T-helper 1 cell treated with Interleukin-12 subunit alpha and Interleukin-12 subunit beta and Interleukin-4 antibody, amounts not matched to agents 30 ng/mL and 1 ng/mL, for 36 hours (primary cell): Measurements from ENCODE around the gene FN3K. TPM values are rescaled to one million over a fixed set of nuclear protein-coding genes. Genes with fewer than 3 reads are reported as not detected.

Experiments
- intact Hi-C: fragments of 100-400 bp; cut with micrococcal nuclease; formaldehyde crosslinking; loops from one replicate; pipeline ENCODE4 v1.15.1; 2024
- total RNA-seq: library from RNA; stranded (reverse); gene quantifications from 2 replicates; pipeline ENCODE4 v1.2.3, GENCODE V29; 2022

Gene FN3K
- 4.1 and 4.7 TPM in 2 replicates for total RNA-seq

DNA sequence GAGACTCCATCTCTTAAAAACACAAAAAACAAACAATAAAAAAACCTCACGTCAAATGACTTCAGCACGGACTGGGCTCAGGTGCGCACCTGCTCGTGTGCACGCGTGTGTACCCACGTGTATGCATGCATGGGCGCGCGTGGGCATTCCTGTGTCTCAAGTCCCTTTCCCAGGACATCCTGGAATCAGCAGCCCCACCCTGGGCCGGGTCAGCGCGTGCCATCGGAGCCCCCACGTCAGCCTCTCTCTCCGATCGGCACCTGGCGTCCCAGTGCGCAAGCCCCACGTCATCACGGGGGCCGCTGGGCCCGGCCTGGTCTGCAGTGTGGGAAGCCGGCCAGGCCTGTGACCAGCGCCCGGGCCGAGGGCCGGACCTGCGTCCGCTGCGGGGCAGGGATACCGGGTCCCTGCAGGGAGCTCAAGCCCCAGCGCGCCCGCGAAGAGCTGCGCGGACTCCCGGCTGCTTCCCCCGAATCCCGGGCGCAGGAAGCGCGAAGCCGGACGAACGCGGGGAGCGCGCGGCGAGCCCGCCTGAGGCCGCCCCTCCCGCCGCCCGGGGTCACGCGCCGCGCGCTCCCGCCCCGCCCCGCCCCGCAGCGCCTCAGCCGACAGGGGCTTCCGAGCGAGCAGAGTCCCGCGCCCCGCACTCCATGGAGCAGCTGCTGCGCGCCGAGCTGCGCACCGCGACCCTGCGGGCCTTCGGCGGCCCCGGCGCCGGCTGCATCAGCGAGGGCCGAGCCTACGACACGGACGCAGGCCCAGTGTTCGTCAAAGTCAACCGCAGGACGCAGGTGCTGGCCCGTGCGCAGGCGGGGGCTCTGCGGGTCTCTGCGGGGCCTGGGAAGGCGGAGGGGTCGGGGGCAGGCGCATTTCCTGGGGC lies at the start of gene FN3K:
Gene FN3K, plus strand, starts transcription at position 629 of the 880 bp plus-strand sequence. Its CDS starts 22 bp downstream, at position 651.
- intact Hi-C loops, result loop anchor here (1.0 kb wide), 2 partner anchors 16 to 19 kb away; partner anchors contain the start of gene FN3KRP

- intact Hi-C loops, result no loop called here
These were observed 48.8 kb upstream of the FN3K start for GRCh38 chr17:82686366-82687324.

GRCh38 chr17:82687375-82687861 lies 48.0 kb upstream of the FN3K start:
- intact Hi-C loops, result no loop called here

- intact Hi-C loops, result no loop called here
These were observed 47.5 kb upstream of the FN3K start for GRCh38 chr17:82687871-82688270.

- intact Hi-C loops, result no loop called here
These were observed 46.3 kb upstream of the FN3K start for GRCh38 chr17:82689077-82689476.

GRCh38 chr17:82690786-82691489 lies 44.5 kb upstream of the FN3K start:
- intact Hi-C loops, result no loop called here

- intact Hi-C loops, result no loop called here
These were observed 43.7 kb upstream of the FN3K start for GRCh38 chr17:82691714-82692113.

GRCh38 chr17:82692268-82692667 lies 43.1 kb upstream of the FN3K start:
- intact Hi-C loops, result no loop called here

DNA sequence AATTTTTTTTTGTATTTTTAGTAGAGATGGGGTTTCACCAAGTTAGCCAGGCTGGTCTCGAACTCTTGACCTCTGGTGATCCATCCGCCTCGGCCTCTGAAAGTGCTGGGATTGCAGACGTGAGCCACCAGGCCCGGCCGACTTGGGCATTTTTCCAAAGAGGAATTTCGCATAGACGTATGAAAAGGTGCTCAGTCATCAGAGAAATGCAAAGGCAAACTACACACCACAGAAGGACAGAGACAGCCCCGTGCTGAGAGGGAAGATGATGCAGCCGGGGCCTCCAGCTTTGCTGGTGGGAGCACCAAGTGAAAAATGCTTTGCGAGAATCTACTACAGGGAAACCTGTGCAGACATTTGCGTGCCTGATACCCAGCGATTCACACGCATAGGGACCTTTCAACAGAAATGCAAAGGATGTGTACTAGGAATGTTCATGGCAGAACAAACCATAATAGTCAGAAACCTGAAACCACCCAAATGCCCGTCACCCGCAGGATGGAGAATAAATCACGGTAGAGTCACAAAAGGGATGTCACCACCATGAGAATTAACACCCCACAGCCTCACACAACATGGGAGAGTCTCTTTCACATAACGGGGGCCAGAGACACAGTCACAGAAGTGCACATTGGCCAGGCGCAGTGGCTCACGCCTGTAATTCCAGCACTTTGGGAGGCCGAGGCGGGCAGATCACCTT lies 42.1 kb upstream of the FN3K start:
- intact Hi-C loops, result no loop called here

DNA sequence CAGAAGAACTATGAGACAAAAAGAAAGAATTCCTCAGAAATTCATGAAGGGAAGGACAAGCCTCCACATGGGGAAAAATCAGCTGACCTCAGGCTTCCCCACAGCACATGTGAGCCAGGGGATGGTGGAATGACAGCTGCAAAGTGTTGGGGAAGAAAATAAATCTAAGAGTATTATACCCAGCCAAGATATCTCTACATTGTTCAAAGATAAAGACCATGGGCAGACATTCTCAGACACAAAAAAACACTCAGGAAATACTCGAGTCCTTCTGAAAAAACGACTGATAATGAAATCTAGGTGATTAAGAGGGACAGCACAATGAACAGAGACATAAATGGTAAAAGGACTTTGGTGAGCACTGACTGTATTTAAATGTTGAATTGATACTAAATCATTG lies 40.8 kb upstream of the FN3K start:
- intact Hi-C loops, result no loop called here

DNA sequence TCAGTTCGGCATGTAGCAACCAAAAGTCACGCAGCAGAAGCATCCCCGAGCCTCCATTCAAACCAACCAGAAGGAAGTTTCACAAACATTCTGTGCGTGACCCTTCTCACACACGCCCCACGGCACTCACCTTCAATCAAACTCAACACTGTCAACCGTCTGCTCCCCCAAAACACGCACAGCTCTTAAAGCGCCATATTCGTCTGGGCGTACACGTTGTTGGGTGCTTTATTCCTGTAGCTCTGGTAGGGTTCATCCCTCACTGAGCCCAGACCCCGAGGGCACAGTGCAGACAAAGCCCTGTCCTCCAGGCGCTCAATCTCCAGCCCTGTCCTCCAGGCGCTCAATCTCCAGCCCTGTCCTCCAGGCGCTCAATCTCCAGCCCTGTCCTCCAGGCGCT lies 39.2 kb upstream of the FN3K start:
- intact Hi-C loops, result no loop called here

DNA sequence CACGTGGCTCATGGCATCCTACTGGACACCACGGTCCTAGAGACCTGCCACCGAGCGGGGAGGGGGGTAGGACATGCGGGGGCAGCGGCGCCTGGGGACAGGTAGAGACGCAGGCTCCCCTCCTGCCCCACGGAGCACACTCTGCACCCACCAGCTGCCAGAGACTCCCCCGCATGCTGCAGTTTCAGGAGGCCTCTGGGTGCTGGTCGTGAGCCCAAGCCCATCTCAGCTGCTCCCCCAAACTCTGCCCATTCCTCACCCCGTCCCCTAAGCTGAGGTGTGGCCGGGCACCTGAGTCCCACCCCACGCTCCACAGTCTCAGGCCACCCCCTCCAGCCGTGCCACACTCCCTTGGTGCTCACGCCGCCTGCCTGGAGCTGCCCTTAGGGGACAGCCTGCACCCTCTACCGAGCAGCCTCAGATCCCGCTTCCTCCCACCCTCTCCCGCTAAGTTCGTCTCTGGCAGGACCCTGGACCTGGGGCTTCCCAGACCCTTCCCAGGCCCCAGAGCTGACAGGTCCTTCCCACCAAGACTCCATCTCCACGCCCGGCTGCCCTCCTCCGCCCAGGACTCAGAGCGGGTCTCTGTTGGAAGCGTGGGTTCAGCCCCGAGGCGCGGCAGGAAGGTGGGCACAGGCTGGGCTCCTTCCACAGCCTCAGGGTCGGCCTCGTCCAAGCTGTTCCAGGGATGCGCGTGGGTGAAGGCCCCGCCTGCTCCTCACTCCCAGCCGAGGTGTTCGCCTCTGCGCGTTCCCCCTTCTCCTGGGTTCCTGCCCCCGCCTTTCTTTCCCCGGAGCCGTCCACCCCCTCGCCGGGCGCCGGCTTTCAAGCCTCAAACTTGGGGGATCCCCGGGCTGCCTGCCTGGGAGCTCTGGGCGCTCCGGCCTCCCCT lies 38.3 kb upstream of the FN3K start:
- intact Hi-C loops, result no loop called here

- intact Hi-C loops, result loop anchor here (1.0 to 2.0 kb wide), 5 partner anchors 19 to 354 kb away; partner anchors contain the start of genes FN3KRP, NARF, TBCD and WDR45B
These were observed 37.7 kb upstream of the FN3K start for GRCh38 chr17:82697808-82698064.

GRCh38 chr17:82698065-82698973 lies 37.1 kb upstream of the FN3K start, which contains the start of gene RAB40B:
Gene RAB40B (minus strand): TSS chr17:82698698. CDS start chr17:82698596, 102 bp downstream.
- intact Hi-C loops, result loop anchor here (1.0 to 2.0 kb wide), 5 partner anchors 18 to 353 kb away; partner anchors contain the start of genes FN3KRP, NARF, TBCD and WDR45B

GRCh38 chr17:82698974-82699442 lies 36.4 kb upstream of the FN3K start:
- intact Hi-C loops, result loop anchor here (1.0 to 2.0 kb wide), 5 partner anchors 17 to 352 kb away; partner anchors contain the start of genes FN3KRP, NARF, TBCD and WDR45B

DNA sequence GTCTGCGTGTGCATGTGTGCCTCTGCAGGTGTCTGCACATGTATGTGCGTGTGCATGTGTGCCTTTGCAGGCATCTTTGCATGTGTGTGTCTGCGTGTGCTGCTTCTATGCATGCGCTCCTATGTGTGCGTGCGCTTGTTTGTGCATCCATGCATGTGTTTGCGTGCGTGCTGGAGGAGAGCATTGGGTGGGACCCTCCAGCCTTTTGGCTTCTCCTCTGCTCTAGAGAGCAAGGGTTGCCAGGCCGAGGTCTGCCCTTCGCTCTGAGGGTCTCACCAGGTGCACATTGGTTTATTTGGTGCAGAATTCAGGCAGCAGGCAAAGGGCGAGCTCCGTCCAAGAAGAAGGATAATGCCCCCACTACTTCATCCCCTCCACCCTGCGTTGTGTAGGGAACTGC lies 35.9 kb upstream of the FN3K start:
- intact Hi-C loops, result loop anchor here (2.0 kb wide), 1 partner anchor 241 kb away; the partner anchor contains the start of gene NARF

GRCh38 chr17:82702231-82702927 lies 33.0 kb upstream of the FN3K start:
- intact Hi-C loops, result no loop called here
